Spleen (tissue), 7 donors: ENCODE measurements around the gene ASF1B.

ENCODE experiments used
- CTCF ChIP-seq, 11 experiments: fragments of 200-600 bp in 7 of 11; fragments of 450-650 bp in 4 of 11; sonication (generic) in 4 of 11; IDR thresholded peaks in 8 of 11; conservative IDR thresholded peaks in 3 of 11; 1 replicate in 7 of 11; 2 replicates in 4 of 11; pipeline versions ENCODE4 v1.4.0 to v1.8.0; 2016 to 2021; ENCODE audit warnings: antibody characterized with exemption in 11 of 11, inconsistent platforms in 4 of 11, mild to moderate bottlenecking in 1 of 11
- POLR2A ChIP-seq, 3 donors: fragments of 450-650 bp; IDR thresholded peaks; one replicate each; pipeline ENCODE4 v1.5.1; 2017; ENCODE audit warnings: antibody characterized with exemption in 3 of 3, mild to moderate bottlenecking in 1 of 3
- donor health status: DM: no; HTN: no; CAD: no; lungs with moderate emphysema.
- donor health status: DM: no; HTN: no; CAD: no.
- donor health status: DM: no; HTN: no; CAD: no.

GRCh38 chr19:14103310-14103709 is 33.1 kb downstream of the ASF1B start:
- no peak for TF ChIP-seq CTCF (IDR thresholded peaks at IDR 0.05 in 8 of 11, conservative IDR thresholded peaks at IDR 0.05 in 3 of 11)
- TF ChIP-seq POLR2A (IDR thresholded peaks at IDR 0.05): no peak
